ENCODE data around the gene LINS1. TPM values are rescaled to one million over a fixed set of nuclear protein-coding genes. Genes with fewer than 3 reads are reported as not detected.
"Not testable (repeated sequence)": the region's sequence is repeated elsewhere in the genome, so short reads cannot be mapped to it uniquely, and the experiment has no call there.

Gene LINS1
- total and polyA plus RNA-seq, 4 donors: 7.1 to 19.2 (median 12.1) TPM

DNA sequence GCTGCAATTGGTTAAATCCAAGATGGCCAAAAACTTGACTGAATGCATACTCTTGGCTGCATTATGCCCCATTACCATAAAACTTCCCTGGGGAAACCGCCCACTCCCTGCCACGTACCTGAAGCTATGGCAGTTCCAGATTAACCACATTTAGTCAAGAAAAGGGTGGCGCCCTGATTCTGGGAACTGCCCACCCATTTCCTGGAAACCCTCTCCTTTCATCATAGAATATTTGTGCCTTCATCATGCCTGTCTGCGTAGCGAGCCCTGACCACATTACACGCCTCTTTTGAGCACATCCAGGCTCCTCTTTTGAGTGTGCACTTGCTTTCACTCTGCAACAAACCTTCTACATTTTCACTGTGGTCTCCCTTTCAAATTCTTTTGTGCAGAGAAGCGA, 5.2 kb downstream of the LINS1 start:
- 83 to 86% methylated on average over 7 of the region's 7 CpGs for WGBS, 2 donors
- DNase-seq (peak; percentile 48 to 63), ATAC-seq (ENCODE audit: low FRiP score) (no peak)
- no peaks in the 10 kb centered on the region for H3K4me1 ChIP-seq (ENCODE audit: control insufficient read depth in 1 of 2, insufficient read depth in 2 of 2, low read length in 2 of 2)
- H3K4me3 ChIP-seq (ENCODE audit: low read length in 2 of 2): no peak overlapping the region
- H3K9me3 ChIP-seq (ENCODE audit: control insufficient read depth, low read length): no peaks in the 10 kb centered on the region
- intact Hi-C loops (cut with DNase I): no loop called here
- H3K27me3 ChIP-seq (ENCODE audit: control insufficient read depth in 1 of 2, insufficient read depth in 2 of 2, low read length in 1 of 2): no peaks in the 10 kb centered on the region
- H3K27ac ChIP-seq (ENCODE audit: low read depth in 1 of 2, low read length in 2 of 2): no peak overlapping the region
- peaks cover 0 to 2% of the 10 kb centered on the region in 2 donors for H3K36me3 ChIP-seq (ENCODE audit: control insufficient read depth in 1 of 2, insufficient read depth in 2 of 2, low read length in 1 of 2)

DNA sequence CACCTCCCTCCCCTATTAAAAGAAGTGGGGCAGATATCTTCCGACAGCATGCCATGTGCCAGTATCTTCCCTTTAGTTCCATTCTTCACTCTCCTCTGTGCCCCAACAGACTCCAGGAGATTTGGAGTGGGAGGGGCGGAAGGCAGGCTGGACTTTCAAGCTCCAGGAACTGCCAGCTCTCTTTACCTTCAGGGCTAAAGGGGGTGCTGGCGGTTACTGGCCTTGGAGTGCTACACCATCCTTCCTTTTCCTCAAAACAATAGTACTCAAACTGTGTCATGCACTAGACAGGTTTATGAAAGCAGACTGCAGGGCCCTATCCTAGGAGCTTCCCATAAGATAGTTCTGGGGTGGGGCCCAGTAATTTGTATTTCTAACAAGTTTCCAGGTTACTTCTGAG, 6.0 kb downstream of the LINS1 start:
- Histone ChIP-seq H3K27me3 (ENCODE audit: control insufficient read depth in 1 of 2, insufficient read depth in 2 of 2, low read length in 1 of 2) (no peaks in the 10 kb centered on the region), H3K9me3 (ENCODE audit: control insufficient read depth, low read length) (no peaks in the 10 kb centered on the region), H3K4me1 (ENCODE audit: control insufficient read depth in 1 of 2, insufficient read depth in 2 of 2, low read length in 2 of 2) (no peaks in the 10 kb centered on the region), H3K4me3 (ENCODE audit: low read length in 2 of 2) (no peak overlapping the region), H3K27ac (ENCODE audit: low read depth in 1 of 2, low read length in 2 of 2) (no peak overlapping the region), H3K36me3 (ENCODE audit: control insufficient read depth in 1 of 2, insufficient read depth in 2 of 2, low read length in 1 of 2) (peaks cover 0 to 2% of the 10 kb centered on the region in 2 donors)
- ATAC-seq (ENCODE audit: low FRiP score): no peak
- no peak for DNase-seq
- intact Hi-C loops (cut with DNase I): no loop called here
- WGBS, 2 donors: 90 to 92% methylated on average over 3 of the region's 3 CpGs

DNA sequence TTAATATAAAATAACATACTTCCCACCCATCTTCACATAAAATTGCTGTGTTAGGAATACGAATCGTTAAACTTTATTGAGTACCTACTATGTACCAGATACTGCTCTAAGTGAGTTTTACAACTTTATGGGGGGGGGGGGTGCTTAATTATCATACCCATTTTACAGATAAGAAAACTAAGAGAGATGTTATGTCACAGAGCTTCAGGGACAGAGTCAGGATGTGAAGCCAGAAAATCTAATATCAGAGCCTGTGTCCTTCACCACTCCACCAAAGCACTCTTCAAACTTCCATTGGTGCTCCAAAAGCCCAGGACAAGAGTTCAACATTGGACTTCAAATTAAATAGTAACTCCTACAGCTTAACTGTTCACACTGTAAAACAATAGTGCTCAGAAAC, 8.6 kb downstream of the LINS1 start:
- 96 to 97% methylated on average over 2 of the region's 2 CpGs for WGBS, 2 donors
- peaks cover 0 to 2% of the 10 kb centered on the region in 2 donors for H3K36me3 ChIP-seq (ENCODE audit: control insufficient read depth in 1 of 2, insufficient read depth in 2 of 2, low read length in 1 of 2)
- H3K27ac ChIP-seq (ENCODE audit: low read depth in 1 of 2, low read length in 2 of 2): no peak overlapping the region
- no peaks in the 10 kb centered on the region for H3K27me3 ChIP-seq (ENCODE audit: control insufficient read depth in 1 of 2, insufficient read depth in 2 of 2, low read length in 1 of 2)
- H3K9me3 ChIP-seq (ENCODE audit: control insufficient read depth, low read length): no peaks in the 10 kb centered on the region
- H3K4me1 ChIP-seq (ENCODE audit: control insufficient read depth in 1 of 2, insufficient read depth in 2 of 2, low read length in 2 of 2): no peaks in the 10 kb centered on the region
- ATAC-seq (ENCODE audit: low FRiP score) (no peak), DNase-seq (no peak)
- intact Hi-C loops (cut with DNase I): no loop called here
- H3K4me3 ChIP-seq (ENCODE audit: low read length in 2 of 2): no peak overlapping the region

DNA sequence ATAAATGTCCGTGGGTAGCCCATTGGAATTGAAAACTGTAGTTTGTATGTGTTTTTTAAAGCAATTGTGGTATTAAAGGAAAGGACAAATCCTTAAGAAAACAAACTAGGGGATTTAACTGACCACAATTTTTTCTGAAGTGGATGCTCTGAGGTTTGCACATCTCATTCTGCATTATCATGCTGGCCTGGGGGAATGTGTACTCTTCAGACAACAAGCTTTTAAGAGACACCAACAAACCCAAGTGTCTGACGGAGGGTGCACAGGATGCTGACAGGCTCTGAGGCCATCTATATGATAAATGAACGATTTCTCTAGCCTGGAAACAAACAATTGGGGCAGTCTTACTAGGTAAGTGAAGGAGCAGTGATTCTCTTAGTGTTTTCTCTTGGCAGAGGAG, 9.1 kb downstream of the LINS1 start:
- no peak for ATAC-seq (ENCODE audit: low FRiP score)
- Histone ChIP-seq H3K9me3 (ENCODE audit: control insufficient read depth, low read length) (no peaks in the 10 kb centered on the region), H3K4me3 (ENCODE audit: low read length in 2 of 2) (no peak overlapping the region), H3K4me1 (ENCODE audit: control insufficient read depth in 1 of 2, insufficient read depth in 2 of 2, low read length in 2 of 2) (no peaks in the 10 kb centered on the region), H3K27me3 (ENCODE audit: control insufficient read depth in 1 of 2, insufficient read depth in 2 of 2, low read length in 1 of 2) (no peaks in the 10 kb centered on the region), H3K36me3 (ENCODE audit: control insufficient read depth in 1 of 2, insufficient read depth in 2 of 2, low read length in 1 of 2) (peaks cover 0 to 2% of the 10 kb centered on the region in 2 donors), H3K27ac (ENCODE audit: low read depth in 1 of 2, low read length in 2 of 2) (no peak overlapping the region)
- WGBS, 2 donors: 92 to 94% methylated on average over 3 of the region's 3 CpGs
- no peak for DNase-seq
- intact Hi-C loops (cut with DNase I): no loop called here

DNA sequence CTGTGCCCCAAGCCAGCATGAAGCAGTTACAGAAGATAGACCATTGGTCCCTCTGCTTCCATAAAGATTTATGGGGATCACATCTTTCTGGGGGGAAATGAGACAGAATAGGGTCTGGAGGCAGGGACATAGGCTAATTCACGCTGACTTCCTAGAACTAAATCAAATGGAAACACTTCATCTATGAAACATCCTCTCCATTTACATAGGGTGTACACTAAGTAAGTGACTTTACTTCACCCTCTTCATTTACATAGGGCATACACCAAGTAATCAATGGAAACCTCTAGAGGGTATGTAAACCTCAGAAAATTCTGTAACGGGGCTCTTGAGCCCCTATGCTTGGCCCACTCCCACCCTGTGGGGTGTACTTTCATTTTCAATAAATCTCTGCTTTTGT, 10.1 kb downstream of the LINS1 start:
- Histone ChIP-seq H3K4me1 (ENCODE audit: control insufficient read depth in 1 of 2, insufficient read depth in 2 of 2, low read length in 2 of 2) (no peaks in the 10 kb centered on the region), H3K4me3 (ENCODE audit: low read length in 2 of 2) (no peak overlapping the region), H3K36me3 (ENCODE audit: control insufficient read depth in 1 of 2, insufficient read depth in 2 of 2, low read length in 1 of 2) (peaks cover 0 to 2% of the 10 kb centered on the region in 2 donors), H3K27me3 (ENCODE audit: control insufficient read depth in 1 of 2, insufficient read depth in 2 of 2, low read length in 1 of 2) (no peaks in the 10 kb centered on the region), H3K27ac (ENCODE audit: low read depth in 1 of 2, low read length in 2 of 2) (no peak overlapping the region), H3K9me3 (ENCODE audit: control insufficient read depth, low read length) (no peaks in the 10 kb centered on the region)
- intact Hi-C loops (cut with DNase I): no loop called here
- DNase-seq (no peak), ATAC-seq (ENCODE audit: low FRiP score) (no peak)
- WGBS, 2 donors: 48 to 73% methylated on average over 2 of the region's 2 CpGs

DNA sequence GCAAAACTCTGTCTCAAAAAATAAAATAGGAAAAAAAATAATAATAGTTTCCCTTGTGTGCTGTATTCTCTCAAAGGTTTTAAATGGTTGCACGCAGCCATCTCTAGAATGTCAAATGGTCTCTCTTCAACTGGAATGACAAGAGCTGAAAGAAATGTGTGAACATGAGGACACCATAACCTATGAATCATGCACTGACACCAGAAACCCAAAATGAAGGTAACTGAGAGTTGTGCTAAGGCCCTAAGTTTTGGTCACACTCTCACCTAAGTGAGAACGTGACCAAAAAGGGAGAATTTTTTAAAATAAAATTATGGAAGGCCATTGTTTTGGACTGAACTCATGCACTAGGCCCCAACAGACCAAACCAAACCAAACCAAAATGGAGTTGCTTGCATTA, 10.8 kb downstream of the LINS1 start:
- ATAC-seq (ENCODE audit: low FRiP score); H3K9me3 ChIP-seq (ENCODE audit: control insufficient read depth, low read length); H3K27ac ChIP-seq (ENCODE audit: low read depth in 1 of 2, low read length in 2 of 2); H3K4me3 ChIP-seq (ENCODE audit: low read length in 2 of 2); H3K4me1 ChIP-seq (ENCODE audit: control insufficient read depth in 1 of 2, insufficient read depth in 2 of 2, low read length in 2 of 2); H3K27me3 ChIP-seq (ENCODE audit: control insufficient read depth in 1 of 2, insufficient read depth in 2 of 2, low read length in 1 of 2); intact Hi-C loops (cut with DNase I); H3K36me3 ChIP-seq (ENCODE audit: control insufficient read depth in 1 of 2, insufficient read depth in 2 of 2, low read length in 1 of 2); DNase-seq: not testable (repeated sequence)
- WGBS, 2 donors: 95 to 97% methylated on average over 2 of the region's 2 CpGs

DNA sequence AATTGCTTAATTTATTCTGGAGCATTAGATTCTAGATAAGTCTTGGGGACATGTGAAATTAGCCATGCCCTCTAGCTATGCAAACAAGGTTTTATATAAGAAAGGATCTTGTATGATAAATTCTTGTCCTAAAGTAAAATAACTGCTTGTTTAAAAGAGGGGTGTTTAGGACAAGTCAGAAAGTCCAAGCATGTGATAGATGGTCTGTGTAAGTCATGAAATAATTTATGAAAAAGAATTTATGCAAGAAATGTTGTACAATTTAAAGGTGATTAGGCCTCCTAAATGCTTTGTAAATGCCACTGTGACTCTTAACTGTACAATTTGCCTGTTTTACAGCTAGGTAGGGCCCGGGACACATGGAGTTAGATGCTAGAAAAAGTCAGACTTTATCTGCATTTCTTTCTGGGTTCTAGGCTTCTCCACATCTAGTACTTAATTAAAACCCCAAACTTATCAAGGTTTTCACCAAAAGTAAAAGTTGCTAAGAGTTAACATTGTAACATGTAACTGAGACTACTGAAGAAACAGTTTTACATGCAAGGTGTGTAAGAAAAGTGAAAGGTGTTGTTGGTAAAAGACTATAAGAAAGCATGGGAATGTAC, 13.2 kb downstream of the LINS1 start:
- no peak for ATAC-seq (ENCODE audit: low FRiP score)

DNA sequence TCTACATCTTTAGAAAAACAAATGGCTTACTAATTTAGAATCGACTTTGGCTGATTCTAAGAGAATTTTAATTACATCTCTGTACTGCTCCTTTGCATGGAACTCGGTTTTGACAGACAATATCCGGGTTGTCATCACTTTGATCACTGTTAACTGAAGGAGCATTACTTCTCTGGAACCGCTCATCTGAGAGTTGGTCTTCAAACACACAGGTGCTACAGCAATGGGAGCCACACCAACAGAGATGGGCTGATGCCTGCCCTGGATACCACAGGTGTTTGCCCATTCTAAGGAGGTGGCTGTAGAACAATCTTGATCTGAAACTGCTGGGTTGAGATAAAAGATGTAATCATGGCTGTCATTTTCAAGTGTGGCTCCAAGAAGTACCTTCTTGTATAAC, 21.6 kb downstream of the LINS1 start:
- Histone ChIP-seq H3K4me1 (ENCODE audit: control insufficient read depth in 1 of 2, insufficient read depth in 2 of 2, low read length in 2 of 2) (peaks cover 0 to 2% of the 10 kb centered on the region in 2 donors), H3K4me3 (ENCODE audit: low read length in 2 of 2) (no peak overlapping the region), H3K27me3 (ENCODE audit: control insufficient read depth in 1 of 2, insufficient read depth in 2 of 2, low read length in 1 of 2) (no peaks in the 10 kb centered on the region), H3K36me3 (ENCODE audit: control insufficient read depth in 1 of 2, insufficient read depth in 2 of 2, low read length in 1 of 2) (peaks cover 0 to 2% of the 10 kb centered on the region in 2 donors), H3K9me3 (ENCODE audit: control insufficient read depth, low read length) (no peaks in the 10 kb centered on the region), H3K27ac (ENCODE audit: low read depth in 1 of 2, low read length in 2 of 2) (no peak overlapping the region)
- WGBS, 2 donors: 90 to 93% methylated on average over 4 of the region's 4 CpGs
- no peak for ATAC-seq (ENCODE audit: low FRiP score)
- DNase-seq: no peak
- intact Hi-C loops (cut with DNase I): no loop called here

More for the DNA sequence above, 13.2 kb downstream of the LINS1 start:
- no peaks in the 10 kb centered on the region for H3K9me3 ChIP-seq (ENCODE audit: control insufficient read depth, low read length)
- no peaks in the 10 kb centered on the region for H3K27me3 ChIP-seq (ENCODE audit: control insufficient read depth in 1 of 2, insufficient read depth in 2 of 2, low read length in 1 of 2)
- H3K27ac ChIP-seq (ENCODE audit: low read depth in 1 of 2, low read length in 2 of 2): no peak overlapping the region
- H3K4me3 ChIP-seq (ENCODE audit: low read length in 2 of 2): no peak overlapping the region
- DNase-seq: no peak
- H3K36me3 ChIP-seq (ENCODE audit: control insufficient read depth in 1 of 2, insufficient read depth in 2 of 2, low read length in 1 of 2): no peaks in the 10 kb centered on the region
- intact Hi-C loops (cut with DNase I): no loop called here
- WGBS, 2 donors: 97% methylated on average over 1 of the region's 1 CpG
- no peaks in the 10 kb centered on the region for H3K4me1 ChIP-seq (ENCODE audit: control insufficient read depth in 1 of 2, insufficient read depth in 2 of 2, low read length in 2 of 2)

DNA sequence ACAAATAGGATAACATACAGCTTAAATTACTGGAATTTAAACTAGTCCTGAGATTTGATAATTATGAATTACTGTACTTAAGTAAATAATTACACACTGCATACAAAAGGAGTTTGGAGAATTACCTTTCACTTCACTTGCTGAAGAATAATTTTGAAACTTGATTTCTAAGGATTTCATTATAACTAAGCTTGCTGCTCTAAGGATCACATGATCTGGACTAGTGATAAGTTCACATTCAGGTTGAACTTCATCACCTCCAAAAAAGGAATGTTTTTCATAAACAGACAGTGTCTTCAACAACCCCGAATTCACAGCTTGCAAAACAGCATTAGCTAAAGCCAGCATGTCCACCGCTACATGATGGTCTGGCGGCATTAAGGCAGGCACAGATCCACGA, 28.5 kb downstream of the LINS1 start:
- 88 to 92% methylated on average over 4 of the region's 4 CpGs for WGBS, 2 donors
- H3K27ac ChIP-seq (ENCODE audit: low read depth in 1 of 2, low read length in 2 of 2): no peak overlapping the region
- ATAC-seq (ENCODE audit: low FRiP score) (no peak), DNase-seq (no peak)
- H3K4me1 ChIP-seq (ENCODE audit: control insufficient read depth in 1 of 2, insufficient read depth in 2 of 2, low read length in 2 of 2): no peaks in the 10 kb centered on the region
- H3K4me3 ChIP-seq (ENCODE audit: low read length in 2 of 2): no peak overlapping the region
- no peaks in the 10 kb centered on the region for H3K27me3 ChIP-seq (ENCODE audit: control insufficient read depth in 1 of 2, insufficient read depth in 2 of 2, low read length in 1 of 2)
- intact Hi-C loops (cut with DNase I): loop anchor here in 1 of 2 donors (5.0 kb wide), 1 partner anchor 226 kb away; no protein-coding TSS in a partner anchor
- H3K9me3 ChIP-seq (ENCODE audit: control insufficient read depth, low read length): no peaks in the 10 kb centered on the region
- peaks cover 0 to 7% of the 10 kb centered on the region in 2 donors for H3K36me3 ChIP-seq (ENCODE audit: control insufficient read depth in 1 of 2, insufficient read depth in 2 of 2, low read length in 1 of 2)

All from aorta (tissue), 5 donors.